ENCODE measurements around the gene PSMB8.

- no peak for TF ChIP-seq POLR2A (IDR thresholded peaks at IDR 0.05; ENCODE audit: borderline replicate concordance, extremely low read depth, insufficient read depth, insufficient read length)
- no peak for TF ChIP-seq CTCF (IDR thresholded peaks at IDR 0.05 in 2 of 3, conservative IDR thresholded peaks at IDR 0.05 in 1 of 3; ENCODE audit: borderline replicate concordance in 1 of 3, insufficient read depth in 1 of 3, low read depth in 2 of 3, low read length in 2 of 3)
- TF ChIP-seq, protein P1, sequence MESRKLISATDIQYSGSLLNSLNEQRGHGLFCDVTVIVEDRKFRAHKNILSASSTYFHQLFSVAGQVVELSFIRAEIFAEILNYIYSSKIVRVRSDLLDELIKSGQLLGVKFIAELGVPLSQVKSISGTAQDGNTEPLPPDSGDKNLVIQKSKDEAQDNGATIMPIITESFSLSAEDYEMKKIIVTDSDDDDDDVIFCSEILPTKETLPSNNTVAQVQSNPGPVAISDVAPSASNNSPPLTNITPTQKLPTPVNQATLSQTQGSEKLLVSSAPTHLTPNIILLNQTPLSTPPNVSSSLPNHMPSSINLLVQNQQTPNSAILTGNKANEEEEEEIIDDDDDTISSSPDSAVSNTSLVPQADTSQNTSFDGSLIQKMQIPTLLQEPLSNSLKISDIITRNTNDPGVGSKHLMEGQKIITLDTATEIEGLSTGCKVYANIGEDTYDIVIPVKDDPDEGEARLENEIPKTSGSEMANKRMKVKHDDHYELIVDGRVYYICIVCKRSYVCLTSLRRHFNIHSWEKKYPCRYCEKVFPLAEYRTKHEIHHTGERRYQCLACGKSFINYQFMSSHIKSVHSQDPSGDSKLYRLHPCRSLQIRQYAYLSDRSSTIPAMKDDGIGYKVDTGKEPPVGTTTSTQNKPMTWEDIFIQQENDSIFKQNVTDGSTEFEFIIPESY (IDR thresholded peaks at IDR 0.05; ENCODE audit: extremely low read depth, insufficient replicate concordance, low read length) = no peak
Measured at GRCh38 chr6:32842690-32843089, 1.2 kb downstream of the PSMB8 start.

Measured in HCT116 (cell line).